GM12864 (cell line): Measurements from ENCODE around the gene IPCEF1.
"Not testable (repeated sequence)": the region's sequence is repeated elsewhere in the genome, so short reads cannot be mapped to it uniquely, and the experiment has no call there.

Source experiments
- DNase-seq: peaks from one replicate; pipeline ENCODE4 v3.0.0-alpha.2; 2011; ENCODE audit warnings: low read depth
- H3K4me3 ChIP-seq: 2 replicates; pipeline ENCODE4 v1.5.1; 2011; ENCODE audit warnings: mild to moderate bottlenecking, low read depth, low read length, control low read depth
- CTCF ChIP-seq: IDR thresholded peaks from 2 replicates; pipeline ENCODE4 v1.5.1; 2011; ENCODE audit warnings: low read depth, mild to moderate bottlenecking, moderate library complexity, low read length, control low read depth, inconsistent platforms; ENCODE audit errors: missing control alignments

IPCEF1 gene

DNA sequence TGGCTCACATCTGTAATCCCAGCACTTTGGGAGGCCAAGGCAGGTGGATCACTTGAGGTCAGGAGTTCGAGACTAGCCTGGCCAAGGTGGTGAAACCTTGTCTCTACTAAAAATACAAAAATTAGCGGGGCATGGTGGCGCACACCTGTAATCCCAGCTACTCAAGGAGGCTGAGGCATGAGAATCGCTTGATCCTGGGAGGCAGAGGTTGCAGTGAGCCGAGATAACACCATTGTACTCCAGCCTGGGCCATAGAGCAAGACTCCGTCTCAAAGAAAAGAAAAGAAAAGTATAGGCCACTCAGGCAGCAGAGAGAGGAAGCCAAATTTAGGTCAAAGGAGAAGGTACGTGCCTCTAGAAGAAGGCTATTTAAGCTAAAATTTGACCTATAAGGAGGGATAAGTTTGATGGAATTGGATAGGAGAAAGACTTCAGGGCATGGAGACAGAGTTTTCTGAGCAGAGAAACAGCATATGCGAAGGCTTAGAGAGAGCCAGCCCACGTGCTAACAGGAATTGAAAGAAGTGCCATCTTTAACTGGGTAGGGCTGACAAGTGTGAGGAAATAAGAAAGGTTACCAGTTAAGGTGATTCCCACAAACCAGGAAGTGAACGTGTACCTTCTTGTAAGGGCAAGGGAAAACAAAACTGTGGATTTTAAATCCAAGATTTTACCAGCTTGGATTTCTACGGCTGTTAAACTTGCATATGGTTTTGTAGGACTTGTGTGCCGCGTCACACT is 113.8 kb downstream of the IPCEF1 start:
- H3K4me3 ChIP-seq, result no peak overlapping the region
- TF ChIP-seq CTCF, result no peak
- no peak for DNase-seq

DNA sequence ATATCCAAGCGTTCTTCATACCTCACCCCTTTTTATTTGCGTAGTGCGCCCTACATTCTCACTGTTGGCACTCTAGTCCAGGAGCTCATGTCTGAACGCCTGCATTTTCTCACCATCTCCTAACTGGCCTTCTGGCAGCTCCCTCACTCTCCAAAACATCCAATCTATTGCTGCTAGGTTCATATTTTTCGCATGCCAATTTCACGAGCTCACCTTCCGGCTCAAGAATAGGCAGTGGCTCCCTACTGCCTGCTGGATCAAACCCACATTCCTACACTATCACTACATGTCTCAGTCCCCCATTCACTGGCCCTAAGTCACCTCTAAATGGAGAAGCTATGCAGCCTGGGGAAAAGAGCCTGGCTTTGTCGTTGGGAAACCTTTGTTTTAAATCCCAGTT is 115.0 kb downstream of the IPCEF1 start:
- DNase-seq, result no peak
- TF ChIP-seq CTCF, result no peak
- H3K4me3 ChIP-seq, result no peak overlapping the region

DNA sequence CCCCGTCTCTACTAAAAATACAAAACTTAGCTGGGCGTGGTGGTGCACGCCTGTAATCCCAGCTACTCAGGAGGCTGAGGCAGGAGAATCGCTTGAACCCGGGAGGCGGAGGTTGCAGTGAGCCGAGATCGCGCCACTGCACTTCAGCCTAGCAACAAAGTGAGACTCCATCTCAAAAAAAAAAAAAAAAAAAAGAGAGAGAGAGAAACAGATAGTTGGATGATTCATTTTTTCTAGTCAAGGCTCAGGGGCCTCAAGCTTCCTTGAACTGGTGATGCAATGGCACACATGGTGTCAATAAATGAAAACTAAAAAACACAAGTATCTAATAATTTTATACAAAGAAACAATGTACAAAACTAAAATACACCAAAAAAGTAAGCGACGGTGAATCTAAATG is 115.5 kb downstream of the IPCEF1 start:
- H3K4me3 ChIP-seq, DNase-seq: not testable (repeated sequence)

DNA sequence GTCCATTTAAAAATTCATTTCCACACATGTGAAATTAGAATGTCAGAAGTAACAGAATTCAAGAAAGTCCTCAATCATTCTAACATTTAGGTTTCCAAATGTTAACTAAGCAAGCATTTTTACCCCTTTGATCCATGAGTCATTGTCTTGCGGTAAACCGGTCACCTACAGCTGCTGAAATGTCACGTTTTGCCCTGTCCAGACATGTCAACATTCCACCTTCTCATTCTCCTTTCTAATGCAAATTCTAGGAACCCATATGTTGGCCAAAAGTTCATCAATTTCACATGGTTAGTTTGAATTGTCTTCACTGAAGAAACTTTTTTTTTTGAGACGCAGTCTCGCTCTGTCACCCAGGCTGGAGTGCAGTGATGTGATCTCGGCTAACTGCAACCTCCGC is 117.2 kb downstream of the IPCEF1 start:
- no peak for TF ChIP-seq CTCF
- H3K4me3 ChIP-seq, result no peak overlapping the region
- no peak for DNase-seq

GRCh38 chr6:154238831-154239230 is 117.8 kb downstream of the IPCEF1 start:
- DNase-seq, result no peak
- H3K4me3 ChIP-seq, result no peak overlapping the region
- no peak for TF ChIP-seq CTCF

- no peak overlapping the region for H3K4me3 ChIP-seq
- TF ChIP-seq CTCF, result no peak
- no peak for DNase-seq
Observed at GRCh38 chr6:154236646-154237301, 119.8 kb downstream of the IPCEF1 start.

- DNase-seq, result no peak
- TF ChIP-seq CTCF, result no peak
- H3K4me3 ChIP-seq, result no peak overlapping the region
Observed at GRCh38 chr6:154234019-154234772, 122.4 kb downstream of the IPCEF1 start.
